Spleen (tissue), 7 donors: ENCODE results near the gene SLC29A3.

ENCODE experiments used
- CTCF ChIP-seq, 11 experiments: fragments of 200-600 bp in 7 of 11; fragments of 450-650 bp in 4 of 11; sonication (generic) in 4 of 11; IDR thresholded peaks in 8 of 11; conservative IDR thresholded peaks in 3 of 11; 1 replicate in 7 of 11; 2 replicates in 4 of 11; pipeline versions ENCODE4 v1.4.0 to v1.8.0; 2016 to 2021; ENCODE audit warnings: antibody characterized with exemption in 11 of 11, inconsistent platforms in 4 of 11, mild to moderate bottlenecking in 1 of 11
- POLR2A ChIP-seq, 3 donors: fragments of 450-650 bp; IDR thresholded peaks; one replicate each; pipeline ENCODE4 v1.5.1; 2017; ENCODE audit warnings: antibody characterized with exemption in 3 of 3, mild to moderate bottlenecking in 1 of 3
- donor health status: DM: no; HTN: no; CAD: no; lungs with moderate emphysema.
- donor health status: DM: no; HTN: no; CAD: no.
- donor health status: DM: no; HTN: no; CAD: no.

GRCh38 chr10:71390921-71391690 is 72.0 kb downstream of the SLC29A3 start:
- TF ChIP-seq POLR2A (IDR thresholded peaks at IDR 0.05) (no peak), CTCF (IDR thresholded peaks at IDR 0.05 in 8 of 11, conservative IDR thresholded peaks at IDR 0.05 in 3 of 11) (no peak)
